WERI-Rb-1 (cell line): ENCODE data around the gene CST11.

Source experiments
- DNase-seq: peaks from one replicate; pipeline ENCODE4 v3.0.0-alpha.2; 2020
- H3K27ac ChIP-seq: fragments of 250-450 bp; sonication (Bioruptor Pico); 2 replicates; pipeline ENCODE4 v1.5.1; 2020; ENCODE audit warnings: mild to moderate bottlenecking, moderate library complexity
- H3K27me3 ChIP-seq: fragments of 250-450 bp; sonication (Bioruptor Pico); 2 replicates; pipeline ENCODE4 v1.5.1; 2021; ENCODE audit warnings: mild to moderate bottlenecking, low read depth, moderate library complexity; ENCODE audit not compliant: insufficient read depth, severe bottlenecking
- H3K36me3 ChIP-seq: fragments of 250-450 bp; sonication (Bioruptor Pico); 2 replicates; pipeline ENCODE4 v1.5.1; 2020; ENCODE audit warnings: mild to moderate bottlenecking, moderate library complexity
- H3K4me3 ChIP-seq: 2 replicates; pipeline ENCODE4 v1.5.1; 2011; ENCODE audit warnings: low read depth, mild to moderate bottlenecking, control low read depth, low read length
- H3K9me3 ChIP-seq: fragments of 250-450 bp; sonication (Bioruptor Pico); 2 replicates; pipeline ENCODE4 v1.5.1; 2021; ENCODE audit warnings: mild to moderate bottlenecking, moderate library complexity; ENCODE audit not compliant: severe bottlenecking
- TF ChIP-seq, protein P1 (sequence below): IDR thresholded peaks from 2 replicates; pipeline ENCODE4 v1.5.1; 2011; ENCODE audit warnings: low read depth, mild to moderate bottlenecking, control low read depth, inconsistent platforms, low read length

Gene CST11

GRCh38 chr20:23436681-23437080, 16.0 kb downstream of the CST11 start:
- H3K27me3 ChIP-seq = no peaks in the 10 kb centered on the region
- TF ChIP-seq, protein P1, sequence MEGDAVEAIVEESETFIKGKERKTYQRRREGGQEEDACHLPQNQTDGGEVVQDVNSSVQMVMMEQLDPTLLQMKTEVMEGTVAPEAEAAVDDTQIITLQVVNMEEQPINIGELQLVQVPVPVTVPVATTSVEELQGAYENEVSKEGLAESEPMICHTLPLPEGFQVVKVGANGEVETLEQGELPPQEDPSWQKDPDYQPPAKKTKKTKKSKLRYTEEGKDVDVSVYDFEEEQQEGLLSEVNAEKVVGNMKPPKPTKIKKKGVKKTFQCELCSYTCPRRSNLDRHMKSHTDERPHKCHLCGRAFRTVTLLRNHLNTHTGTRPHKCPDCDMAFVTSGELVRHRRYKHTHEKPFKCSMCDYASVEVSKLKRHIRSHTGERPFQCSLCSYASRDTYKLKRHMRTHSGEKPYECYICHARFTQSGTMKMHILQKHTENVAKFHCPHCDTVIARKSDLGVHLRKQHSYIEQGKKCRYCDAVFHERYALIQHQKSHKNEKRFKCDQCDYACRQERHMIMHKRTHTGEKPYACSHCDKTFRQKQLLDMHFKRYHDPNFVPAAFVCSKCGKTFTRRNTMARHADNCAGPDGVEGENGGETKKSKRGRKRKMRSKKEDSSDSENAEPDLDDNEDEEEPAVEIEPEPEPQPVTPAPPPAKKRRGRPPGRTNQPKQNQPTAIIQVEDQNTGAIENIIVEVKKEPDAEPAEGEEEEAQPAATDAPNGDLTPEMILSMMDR = no peak
- H3K27ac ChIP-seq = no peak overlapping the region; the same call in 1 of the 2 replicates
- H3K9me3 ChIP-seq = no peaks in the 10 kb centered on the region
- H3K36me3 ChIP-seq = no peaks in the 10 kb centered on the region
- DNase-seq = no peak
- H3K4me3 ChIP-seq = no peak overlapping the region

GRCh38 chr20:23435626-23436539, 16.8 kb downstream of the CST11 start:
- TF ChIP-seq, protein P1 = no peak
- Histone ChIP-seq H3K4me3 (no peak overlapping the region), H3K9me3 (no peaks in the 10 kb centered on the region), H3K36me3 (no peaks in the 10 kb centered on the region), H3K27ac (peak overlapping the region; percentile 93), H3K27me3 (no peaks in the 10 kb centered on the region)
- DNase-seq = no peak

DNA sequence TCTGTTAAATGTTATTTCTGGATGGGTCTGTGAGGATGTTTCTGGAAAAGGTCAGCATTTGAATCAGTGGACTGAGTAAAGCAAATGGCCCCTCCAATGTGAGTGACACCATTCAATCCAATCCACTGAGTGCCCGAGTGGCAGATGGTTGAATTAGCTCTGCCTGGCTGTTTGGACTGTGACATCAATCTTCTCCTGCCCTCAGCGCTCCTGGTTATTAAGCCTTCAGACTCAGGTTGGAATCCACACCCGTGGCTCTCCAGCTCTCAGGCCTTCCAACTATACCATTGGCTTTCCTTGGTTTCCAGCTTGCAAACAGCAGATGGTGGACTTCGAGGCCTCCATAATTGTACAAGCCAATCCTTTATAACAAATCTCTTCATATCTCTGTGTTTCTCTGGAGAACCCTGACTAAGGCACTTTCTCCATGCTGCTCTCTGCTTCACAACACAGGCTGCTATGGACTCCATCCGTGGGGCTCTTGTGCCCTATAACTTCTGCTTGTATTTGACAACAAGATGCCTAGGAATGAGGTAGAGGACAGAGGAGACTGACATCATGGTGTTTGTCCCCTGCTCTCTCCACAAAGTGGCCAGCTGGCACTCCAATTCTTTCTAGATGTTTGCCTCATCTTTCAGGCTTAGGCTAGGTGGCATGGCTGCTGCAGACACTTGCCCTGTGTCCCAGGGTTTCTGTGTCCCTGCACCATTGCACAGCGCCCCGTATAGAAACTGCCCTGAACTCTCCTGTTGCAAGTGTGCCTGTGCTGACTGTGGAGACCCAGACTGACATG, 18.0 kb downstream of the CST11 start:
- H3K9me3 ChIP-seq = no peaks in the 10 kb centered on the region
- TF ChIP-seq, protein P1 = no peak
- H3K4me3 ChIP-seq = no peak overlapping the region
- no peaks in the 10 kb centered on the region for H3K27me3 ChIP-seq
- DNase-seq = peak; percentile 91
- peak overlapping the region; percentile 93 for H3K27ac ChIP-seq
- H3K36me3 ChIP-seq = no peaks in the 10 kb centered on the region

GRCh38 chr20:23433628-23434027, 19.0 kb downstream of the CST11 start:
- H3K36me3 ChIP-seq = no peaks in the 10 kb centered on the region
- no peak for DNase-seq
- TF ChIP-seq, protein P1 = no peak
- H3K27ac ChIP-seq = peak overlapping the region; percentile 93
- no peaks in the 10 kb centered on the region for H3K27me3 ChIP-seq
- H3K9me3 ChIP-seq = no peaks in the 10 kb centered on the region
- H3K4me3 ChIP-seq = no peak overlapping the region

DNA sequence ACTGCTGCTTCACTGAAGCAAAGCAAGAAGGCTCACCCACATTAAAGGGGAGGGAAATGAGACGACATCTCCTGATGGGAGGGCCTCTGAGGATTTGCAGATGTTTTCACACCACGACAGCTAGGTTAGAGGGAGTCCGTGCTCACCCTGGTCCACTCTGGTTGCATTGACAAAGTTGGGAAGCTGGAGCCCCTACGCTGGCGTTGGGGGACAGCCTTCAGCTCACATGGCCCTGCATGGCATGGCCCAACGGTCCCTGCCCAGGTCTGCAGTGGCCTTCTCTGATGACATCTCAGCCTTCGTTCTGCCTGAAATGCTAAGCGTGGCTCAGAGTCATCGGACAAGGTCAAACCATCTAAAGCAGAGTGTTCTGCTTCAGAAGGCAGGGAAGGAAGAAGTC, 27.5 kb downstream of the CST11 start:
- no peaks in the 10 kb centered on the region for H3K9me3 ChIP-seq
- H3K36me3 ChIP-seq = no peaks in the 10 kb centered on the region
- TF ChIP-seq, protein P1 = no peak
- no peak overlapping the region for H3K27ac ChIP-seq
- H3K4me3 ChIP-seq = no peak overlapping the region
- no peak for DNase-seq
- no peaks in the 10 kb centered on the region for H3K27me3 ChIP-seq
